K562 (cell line): ENCODE measurements around the gene MS4A4E. TPM values are rescaled to one million over a fixed set of nuclear protein-coding genes. Genes with fewer than 3 reads are reported as not detected.

Experiments
- ATAC-seq: fragments of 200-7000 bp; cut with Tn5 transposase; 3 replicates; pipeline ENCODE4 v1.9.1; 2020; ENCODE audit warnings: moderate library complexity
- BruUV-seq: library from RNA; stranded (reverse); fragments of 400-500 nt; replicated peaks from 2 replicates; lab custom pipeline; 2021; lab: Mats Ljungman, UMichigan
- CTCF ChIA-PET: fragments of 300-600 bp; formaldehyde crosslinking; extraction: SDS; loops from one replicate; lab custom pipeline; 2021; ENCODE audit warnings: low intra/inter-chr PET ratio; lab: Yijun Ruan, JAX
- POLR2A ChIA-PET: fragments of 300-600, 350-650 bp; sonication (Branson Sonifier 250); formaldehyde crosslinking; extraction: SDS; loops from one replicate; lab custom pipeline; 2021; ENCODE audit warnings: antibody characterized with exemption, inconsistent platforms; lab: Yijun Ruan, JAX
- DNase-seq, 4 experiments: peaks; one replicate each; pipeline versions ENCODE4 v3.0.0 to v3.0.0-alpha.2; 2011 to 2018; ENCODE audit warnings: low spot score in 3 of 4, mixed read lengths in 3 of 4; ENCODE audit errors: extremely low read depth in 1 of 4
- FAIRE-seq: peaks from 2 replicates; lab custom pipeline; 2011; peaks lifted over from hg19 to GRCh38; lab: Jason Lieb, UNC
- H2AFZ ChIP-seq: 2 replicates; pipeline ENCODE4 v1.6.0; 2011; ENCODE audit warnings: low read depth, low read length, control low read depth, inconsistent platforms
- H3K27ac ChIP-seq: fragments of 200-600 bp; 3 replicates; pipeline ENCODE4 v1.8.0; 2011; ENCODE audit warnings: low read depth, mild to moderate bottlenecking, control low read depth, inconsistent platforms, low read length, moderate library complexity, mixed read lengths; ENCODE audit errors: extremely low read depth
- H3K27me3 ChIP-seq, 2 experiments: fragments of 300-600 bp in 1 of 2; 2 replicates in 1 of 2; 3 replicates in 1 of 2; pipeline versions ENCODE4 v1.6.0 to v1.8.0; 2011; ENCODE audit warnings: inconsistent platforms in 2 of 2, low read length in 2 of 2, mild to moderate bottlenecking in 1 of 2, mixed read lengths in 1 of 2, moderate library complexity in 1 of 2; ENCODE audit not compliant: control insufficient read depth in 2 of 2, insufficient read depth in 2 of 2
- H3K36me3 ChIP-seq: fragments of 300-600 bp; 3 replicates; pipeline ENCODE4 v1.8.0; 2011; ENCODE audit warnings: mild to moderate bottlenecking, low read length, inconsistent platforms; ENCODE audit not compliant: control insufficient read depth, insufficient read depth
- H3K4me1 ChIP-seq, 2 experiments: fragments of 200-600 bp in 1 of 2; replicated peaks in 1 of 2; 2 replicates in 1 of 2; 3 replicates in 1 of 2; pipeline versions ENCODE4 v1.5.1 to v1.8.0; 2011; ENCODE audit warnings: inconsistent platforms in 2 of 2, low read length in 2 of 2, mild to moderate bottlenecking in 1 of 2, mixed read lengths in 1 of 2, moderate library complexity in 1 of 2; ENCODE audit not compliant: control insufficient read depth in 2 of 2, insufficient read depth in 2 of 2
- H3K4me2 ChIP-seq: 2 replicates; pipeline ENCODE4 v1.6.1; 2011; ENCODE audit warnings: low read length, control low read depth, inconsistent platforms, mixed read lengths; ENCODE audit not compliant: insufficient read depth
- H3K4me3 ChIP-seq: fragments of 200-600 bp; sonication (generic), shearing (Covaris generic); 2 replicates; pipeline ENCODE4 v1.5.1; 2016; ENCODE audit warnings: control low read depth, inconsistent platforms
- H3K79me2 ChIP-seq: fragments of 200-600 bp; 3 replicates; pipeline ENCODE4 v1.8.0; 2011; ENCODE audit warnings: low read length, inconsistent platforms; ENCODE audit not compliant: control insufficient read depth, insufficient read depth
- H3K9ac ChIP-seq, 2 experiments: 2 replicates each; pipeline versions ENCODE4 v1.6.0 to v1.6.1; 2011; ENCODE audit warnings: low read depth in 2 of 2, low read length in 2 of 2, control low read depth in 1 of 2, inconsistent platforms in 1 of 2, mild to moderate bottlenecking in 1 of 2, mixed read lengths in 1 of 2; ENCODE audit not compliant: insufficient read depth in 1 of 2
- H3K9me1 ChIP-seq: one replicate; pipeline ENCODE4 v1.6.0; 2011; ENCODE audit warnings: inconsistent platforms, mild to moderate bottlenecking, low read length, moderate library complexity; ENCODE audit not compliant: control insufficient read depth, insufficient read depth
- H3K9me3 ChIP-seq: replicated peaks from 2 replicates; pipeline ENCODE4 v1.5.1; 2011; ENCODE audit warnings: low read depth, low read length, inconsistent platforms; ENCODE audit not compliant: control insufficient read depth, insufficient read depth
- H4K20me1 ChIP-seq: replicated peaks from 2 replicates; pipeline ENCODE4 v1.6.1; 2011; ENCODE audit warnings: low read length, inconsistent platforms, mixed read lengths; ENCODE audit not compliant: control insufficient read depth, insufficient read depth
- CHD4 ChIP-seq: fragments of 200-600 bp; sonication (generic); IDR thresholded peaks from 3 replicates; pipeline ENCODE4 v1.6.1; 2012; ENCODE audit warnings: low read depth, mild to moderate bottlenecking, mixed read lengths, low read length, inconsistent platforms; ENCODE audit not compliant: insufficient read depth, insufficient replicate concordance, poor library complexity, severe bottlenecking
- CREB1 ChIP-seq, 2 experiments: sonication (generic) in 1 of 2; formaldehyde crosslinking in 1 of 2; IDR thresholded peaks; 2 replicates each; pipeline versions ENCODE4 v1.6.1 to v1.8.0; 2012 to 2022; ENCODE audit warnings: inconsistent platforms in 1 of 2, mild to moderate bottlenecking in 1 of 2, missing genetic modification reagents in 1 of 2, moderate library complexity in 1 of 2
- E2F1 ChIP-seq: sonication (generic); formaldehyde crosslinking; IDR thresholded peaks from 2 replicates; pipeline ENCODE4 v1.8.1; 2023; ENCODE audit warnings: mild to moderate bottlenecking, missing genetic modification reagents, moderate library complexity
- FIP1L1 ChIP-seq: fragments of 200-400 bp; formaldehyde crosslinking; IDR thresholded peaks from 2 replicates; pipeline ENCODE4 v1.6.1; 2018; ENCODE audit warnings: mild to moderate bottlenecking, low read depth, low read length; ENCODE audit not compliant: poor library complexity, severe bottlenecking
- FOXA3 ChIP-seq, 2 experiments: fragments of 450-650 bp in 1 of 2; sonication (generic) in 1 of 2; formaldehyde crosslinking; IDR thresholded peaks in 1 of 2; conservative IDR thresholded peaks in 1 of 2; 2 replicates each; pipeline versions ENCODE4 v1.4.0 to v1.8.0; 2020 to 2022; ENCODE audit warnings: mild to moderate bottlenecking in 2 of 2, missing genetic modification reagents in 1 of 2
- MCM5 ChIP-seq: fragments of 450-650 bp; IDR thresholded peaks from 2 replicates; pipeline ENCODE4 v1.6.1; 2016; ENCODE audit warnings: low read depth
- MITF ChIP-seq: IDR thresholded peaks from 2 replicates; pipeline ENCODE4 v1.6.1; 2014; ENCODE audit warnings: antibody characterized with exemption
- MTF1 ChIP-seq: fragments of 250-450 bp; sonication (Bioruptor Pico); IDR thresholded peaks from 2 replicates; pipeline ENCODE4 v1.9.0; 2021; ENCODE audit warnings: moderate library complexity, mild to moderate bottlenecking, inconsistent platforms, borderline replicate concordance
- MXI1 ChIP-seq: IDR thresholded peaks from 2 replicates; pipeline ENCODE4 v1.6.1; 2011; ENCODE audit warnings: low read depth, mild to moderate bottlenecking, improper control_type of control experiment, low read length
- NCOA6 ChIP-seq: fragments of 450-650 bp; IDR thresholded peaks from 2 replicates; pipeline ENCODE4 v1.6.1; 2017; ENCODE audit warnings: mild to moderate bottlenecking
- PCBP2 ChIP-seq: fragments of 200-400 bp; formaldehyde crosslinking; IDR thresholded peaks from 2 replicates; pipeline ENCODE4 v1.6.1; 2018; ENCODE audit warnings: low read length, low read depth, mild to moderate bottlenecking, moderate library complexity; ENCODE audit not compliant: poor library complexity, severe bottlenecking
- SAFB ChIP-seq: fragments of 200-400 bp; formaldehyde crosslinking; IDR thresholded peaks from 2 replicates; pipeline ENCODE4 v1.6.1; 2017; ENCODE audit warnings: low read depth, low read length, borderline replicate concordance
- SREBF1 ChIP-seq: fragments of 150-350 bp; IDR thresholded peaks from 2 replicates; pipeline ENCODE4 v1.6.1; 2014; ENCODE audit warnings: antibody characterized with exemption, low read depth, low read length, borderline replicate concordance
- ZNF311 ChIP-seq: fragments of 250-450 bp; sonication (Bioruptor Pico); IDR thresholded peaks from 2 replicates; pipeline ENCODE4 v1.4.0; 2020; ENCODE audit warnings: mild to moderate bottlenecking, moderate library complexity
- WGBS: fragments of 100-300 bp; shearing (Covaris generic); methylation state at CpG from one replicate; pipeline ENCODE4 v1.1.6; 2016; ENCODE audit warnings: low coverage, mixed read lengths; ENCODE audit not compliant: insufficient coverage; ENCODE audit errors: missing lambda C conversion rate; 5-methylcytosine and 5-hydroxymethylcytosine counted together
- in situ Hi-C: fragments of 300-500 bp; cut with MboI; formaldehyde crosslinking; loops from 4 replicates; pipeline ENCODE4 v1.15.0; 2018; ENCODE audit warnings: inconsistent platforms, mixed read lengths
- intact Hi-C: fragments of 100-400 bp; cut with micrococcal nuclease; formaldehyde crosslinking; loops from 2 replicates; pipeline ENCODE4 v1.14.2; 2022
- polyA plus RNA-seq, 8 experiments: library from polyadenylated mRNA; depleted of rRNA in 4 of 8; stranded (reverse) in 5 of 8; unstranded in 3 of 8; fragments of >200 nt; fragmentation: Nextera tagmentation in 2 of 8; fragmentation: Illumina TruSeq in 1 of 8; extraction: Ambion mirVana in 2 of 8; extraction: Trizol in 1 of 8; gene quantifications; 2 replicates each; pipeline versions ENCODE4 v1.2.1 to v1.2.3, GENCODE V29; 2011 to 2014; ENCODE audit warnings: inconsistent platforms in 1 of 8, missing spikeins in 1 of 8
- total RNA-seq, 7 experiments: library from RNA; depleted of rRNA in 6 of 7; stranded (reverse); fragments of >200 nt in 6 of 7; fragmentation: Illumina TruSeq in 2 of 7; extraction: Trizol in 2 of 7; gene quantifications; 2 replicates each; pipeline versions ENCODE4 v1.2.1 to v1.2.3, GENCODE V29; 2011 to 2021; ENCODE audit warnings: low replicate concordance in 1 of 7

MS4A4E gene
- total and polyA plus RNA-seq, 9 of the 15 experiments (the other 6 are each of a cell fraction or from before 2014, with no cell fraction given): 0.11 to 0.81 (median 0.36) TPM; not detected in 2

GRCh38 chr11:60159284-60159683 is 83.7 kb downstream of the MS4A4E start:
- no TSS peak for BruUV-seq
- no peak overlapping the region for H2AFZ ChIP-seq

More at GRCh38 chr11:60159284-60159683, 83.7 kb downstream of the MS4A4E start:
- Histone ChIP-seq H3K4me3 (no peak overlapping the region), H3K27ac (no peak overlapping the region), H3K79me2 (no peaks in the 10 kb centered on the region), H3K9me3 (peaks cover 2% of the 10 kb centered on the region; the same call in 1 of the 2 replicates), H3K27me3 (no peaks in the 10 kb centered on the region), H3K36me3 (no peaks in the 10 kb centered on the region), H3K9ac (no peak overlapping the region), H3K9me1 (no peaks in the 10 kb centered on the region), H3K4me1 (no peaks in the 10 kb centered on the region), H3K4me2 (no peak overlapping the region), H4K20me1 (no peaks in the 10 kb centered on the region)
- ChIA-PET POLR2A (no interaction called here), CTCF (no interaction called here)
- ATAC-seq: no peak
- in situ Hi-C loops (no loop called here), intact Hi-C loops (no loop called here)
- FAIRE-seq: no peak
- WGBS: 9% methylated on average over 2 of the region's 2 CpGs
- TF ChIP-seq MITF (no peak), E2F1 (no peak), NCOA6 (no peak), MCM5 (no peak), FOXA3 (CRISPR knock-in tag; conservative IDR thresholded peaks at IDR 0.05 in 1 of 2, IDR thresholded peaks at IDR 0.05 in 1 of 2) (no peak), SREBF1 (no peak), MTF1 (CRISPR knock-in tag) (no peak), MXI1 (no peak), ZNF311 (no peak), CHD4 (no peak), CREB1 (IDR thresholded peaks at IDR 0.05) (no peak), CREB1 (CRISPR knock-in tag; IDR thresholded peaks at IDR 0.05) (no peak), PCBP2 (no peak), SAFB (no peak), FIP1L1 (no peak)
- no peak for DNase-seq
